ENCODE data around the gene RAB11FIP4.

DNA sequence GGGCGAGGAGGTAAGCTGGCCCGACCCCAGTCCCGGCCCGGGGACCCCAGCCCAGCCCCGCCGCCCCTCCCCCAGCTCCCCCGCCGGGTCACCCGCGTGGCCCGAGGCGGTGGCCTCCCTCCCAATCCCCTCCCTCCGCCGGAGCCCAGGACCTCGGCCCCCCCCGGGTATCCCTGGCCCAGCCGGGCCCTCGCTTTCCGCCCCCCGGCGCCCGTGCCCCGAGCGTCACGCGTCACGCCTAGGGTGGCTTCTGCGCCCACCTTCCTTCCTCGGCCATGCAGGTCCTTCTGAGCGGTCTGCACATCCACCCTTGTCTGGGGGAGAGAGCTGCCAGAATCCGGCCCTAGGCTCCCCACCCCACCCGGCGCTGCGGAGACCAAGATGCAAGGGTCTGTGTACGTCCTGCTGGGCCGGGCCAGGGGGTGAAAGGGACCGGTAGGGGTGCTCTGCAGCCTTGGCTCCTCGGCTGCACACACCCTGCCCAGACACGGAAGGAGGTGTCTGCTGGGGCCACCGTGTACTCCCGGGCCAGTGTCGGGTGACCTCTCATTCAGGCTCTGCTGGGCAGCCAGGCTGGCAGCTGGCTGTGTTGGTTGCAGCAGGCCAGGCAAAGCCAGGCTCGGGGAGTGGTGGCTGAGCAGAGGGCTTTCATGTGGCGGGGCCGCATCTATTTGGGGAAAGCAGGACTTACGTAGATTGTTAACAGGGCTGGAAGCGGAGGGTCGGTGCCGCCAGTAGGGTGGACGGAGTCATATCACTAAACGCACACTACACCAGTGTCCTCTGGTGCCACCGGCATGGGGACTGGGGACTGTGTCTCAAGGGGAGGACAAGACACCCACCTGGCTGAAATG, 754 bp downstream of the RAB11FIP4 start:
- TF ChIP-seq, protein P1, sequence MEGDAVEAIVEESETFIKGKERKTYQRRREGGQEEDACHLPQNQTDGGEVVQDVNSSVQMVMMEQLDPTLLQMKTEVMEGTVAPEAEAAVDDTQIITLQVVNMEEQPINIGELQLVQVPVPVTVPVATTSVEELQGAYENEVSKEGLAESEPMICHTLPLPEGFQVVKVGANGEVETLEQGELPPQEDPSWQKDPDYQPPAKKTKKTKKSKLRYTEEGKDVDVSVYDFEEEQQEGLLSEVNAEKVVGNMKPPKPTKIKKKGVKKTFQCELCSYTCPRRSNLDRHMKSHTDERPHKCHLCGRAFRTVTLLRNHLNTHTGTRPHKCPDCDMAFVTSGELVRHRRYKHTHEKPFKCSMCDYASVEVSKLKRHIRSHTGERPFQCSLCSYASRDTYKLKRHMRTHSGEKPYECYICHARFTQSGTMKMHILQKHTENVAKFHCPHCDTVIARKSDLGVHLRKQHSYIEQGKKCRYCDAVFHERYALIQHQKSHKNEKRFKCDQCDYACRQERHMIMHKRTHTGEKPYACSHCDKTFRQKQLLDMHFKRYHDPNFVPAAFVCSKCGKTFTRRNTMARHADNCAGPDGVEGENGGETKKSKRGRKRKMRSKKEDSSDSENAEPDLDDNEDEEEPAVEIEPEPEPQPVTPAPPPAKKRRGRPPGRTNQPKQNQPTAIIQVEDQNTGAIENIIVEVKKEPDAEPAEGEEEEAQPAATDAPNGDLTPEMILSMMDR (IDR thresholded peaks at IDR 0.05 in 2 of 3, conservative IDR thresholded peaks at IDR 0.05 in 1 of 3; ENCODE audit: borderline replicate concordance in 1 of 3, insufficient read depth in 1 of 3, low read depth in 2 of 3, low read length in 2 of 3) = no peak
- TF ChIP-seq EZH2 (IDR thresholded peaks at IDR 0.05) (no peak), POLR2AphosphoS5 (IDR thresholded peaks at IDR 0.05; ENCODE audit: low read depth, low read length) (no peak), YY1 (IDR thresholded peaks at IDR 0.05; ENCODE audit: extremely low read depth, insufficient replicate concordance, low read depth, low read length) (no peak), CEBPB (IDR thresholded peaks at IDR 0.05; ENCODE audit: low read depth) (no peak), TCF7L2 (IDR thresholded peaks at IDR 0.05; ENCODE audit: borderline replicate concordance, extremely low read depth, insufficient read depth, insufficient read length) (no peak), RAD21 (IDR thresholded peaks at IDR 0.05; ENCODE audit: low read depth) (no peak)
- TF ChIP-seq, protein P2, sequence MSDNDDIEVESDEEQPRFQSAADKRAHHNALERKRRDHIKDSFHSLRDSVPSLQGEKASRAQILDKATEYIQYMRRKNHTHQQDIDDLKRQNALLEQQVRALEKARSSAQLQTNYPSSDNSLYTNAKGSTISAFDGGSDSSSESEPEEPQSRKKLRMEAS (IDR thresholded peaks at IDR 0.05) = no peak

Data from HCT116 (cell line).